Lower leg skin (tissue), 3 donors: ENCODE measurements around the gene GPD1.

Source experiments
- CTCF ChIP-seq, 3 donors: fragments of 450-650 bp; IDR thresholded peaks; one replicate each; pipeline ENCODE4 v1.5.1; 2016; ENCODE audit warnings: antibody characterized with exemption in 3 of 3, mild to moderate bottlenecking in 3 of 3, moderate library complexity in 2 of 3
- POLR2A ChIP-seq, 2 donors: fragments of 450-650 bp; IDR thresholded peaks; one replicate each; pipeline ENCODE4 v1.6.1; 2016 to 2017; ENCODE audit warnings: antibody characterized with exemption in 2 of 2, mild to moderate bottlenecking in 1 of 2, moderate library complexity in 1 of 2

- TF ChIP-seq CTCF (IDR thresholded peaks at IDR 0.05): peak in 1 of 3 donors; percentile 49
- no peak for TF ChIP-seq POLR2A (IDR thresholded peaks at IDR 0.05)
Observed at GRCh38 chr12:50070314-50071060, 33.3 kb upstream of the GPD1 start.
